Measurements from ENCODE around the gene PARD3.

PARD3 gene

GRCh38 chr10:34097682-34098081 is 717.4 kb downstream of the PARD3 start:
- Histone ChIP-seq H3K9me3 (ENCODE audit: insufficient read depth, low read depth, low read length) (peaks cover 7% of the 10 kb centered on the region), H2BK5ac (ENCODE audit: low read depth, low read length, poor library complexity) (no peak overlapping the region)

DNA sequence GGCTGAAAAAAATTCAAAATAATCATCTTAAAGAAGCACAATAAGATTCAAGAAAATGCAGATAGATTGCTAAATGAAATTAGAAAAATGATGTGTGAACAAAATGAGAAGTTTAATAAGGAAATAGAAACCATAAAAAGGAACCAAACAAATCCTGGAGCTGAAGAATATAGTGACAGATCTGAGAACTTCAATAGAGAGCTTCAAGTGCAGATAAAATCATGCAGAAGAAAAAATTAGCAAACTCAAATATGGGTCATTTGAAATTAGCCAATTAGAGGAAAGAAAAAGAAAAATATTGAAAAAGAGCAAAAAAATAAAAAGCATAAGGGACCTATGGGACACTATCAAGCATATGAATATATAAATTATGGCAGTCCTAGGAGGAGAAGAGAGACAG is 720.1 kb downstream of the PARD3 start:
- no peak overlapping the region for H2BK5ac ChIP-seq (ENCODE audit: low read depth, low read length, poor library complexity)
- H3K4me2 ChIP-seq (ENCODE audit: low read length), result no peak overlapping the region
- no peak overlapping the region for H4K8ac ChIP-seq (ENCODE audit: low read depth, low read length)
- H3K18ac ChIP-seq (ENCODE audit: low read length), result no peak overlapping the region
- H3K9ac ChIP-seq (ENCODE audit: low read length), result no peak overlapping the region
- no peaks in the 10 kb centered on the region for H3K36me3 ChIP-seq (ENCODE audit: control insufficient read depth in 1 of 2, insufficient read depth in 2 of 2, low read length in 2 of 2)
- no peaks in the 10 kb centered on the region for H3K79me2 ChIP-seq (ENCODE audit: control insufficient read depth, insufficient read depth, low read length, poor library complexity)
- no peak overlapping the region for H2AK5ac ChIP-seq (ENCODE audit: low read length)
- H2BK12ac ChIP-seq (ENCODE audit: low read length), result no peak overlapping the region
- H3K27me3 ChIP-seq (ENCODE audit: insufficient read depth, low read length), result no peaks in the 10 kb centered on the region
- no peak overlapping the region for H3K4ac ChIP-seq (ENCODE audit: low read depth, low read length)
- no peak overlapping the region for H2AFZ ChIP-seq (ENCODE audit: insufficient read depth, low read length, poor library complexity)
- H3K4me1 ChIP-seq (ENCODE audit: control insufficient read depth in 1 of 2, insufficient read depth in 2 of 2, low read length in 2 of 2), result no peaks in the 10 kb centered on the region
- no peak for DNase-seq
- peaks cover 7% of the 10 kb centered on the region for H3K9me3 ChIP-seq (ENCODE audit: insufficient read depth, low read depth, low read length)
- no peak overlapping the region for H3K27ac ChIP-seq (ENCODE audit: low read depth, low read length)
- no peak overlapping the region for H3K4me3 ChIP-seq (ENCODE audit: low read depth, low read length)
- no peaks in the 10 kb centered on the region for H3K79me1 ChIP-seq (ENCODE audit: low read length)
- H3K14ac ChIP-seq (ENCODE audit: low read length), result no peak overlapping the region
- H2BK120ac ChIP-seq (ENCODE audit: insufficient read depth, low read length, poor library complexity), result no peak overlapping the region
- H4K12ac ChIP-seq (ENCODE audit: low read depth, low read length), result no peak overlapping the region
- no peak overlapping the region for H4K91ac ChIP-seq (ENCODE audit: low read depth, low read length)
- no peak overlapping the region for H3K23ac ChIP-seq (ENCODE audit: low read length)

More at GRCh38 chr10:34097682-34098081, 717.4 kb downstream of the PARD3 start:
- H3K18ac ChIP-seq (ENCODE audit: low read length), result no peak overlapping the region
- peaks cover 0 to 3% of the 10 kb centered on the region in 2 experiments for H3K4me1 ChIP-seq (ENCODE audit: control insufficient read depth in 1 of 2, insufficient read depth in 2 of 2, low read length in 2 of 2)
- no peaks in the 10 kb centered on the region for H3K79me1 ChIP-seq (ENCODE audit: low read length)
- H4K91ac ChIP-seq (ENCODE audit: low read depth, low read length), result no peak overlapping the region
- no peak overlapping the region for H2BK120ac ChIP-seq (ENCODE audit: insufficient read depth, low read length, poor library complexity)
- H3K4ac ChIP-seq (ENCODE audit: low read depth, low read length), result no peak overlapping the region
- DNase-seq, result no peak
- H3K14ac ChIP-seq (ENCODE audit: low read length), result no peak overlapping the region
- no peak overlapping the region for H4K12ac ChIP-seq (ENCODE audit: low read depth, low read length)
- no peak overlapping the region for H3K4me3 ChIP-seq (ENCODE audit: low read depth, low read length)
- no peak overlapping the region for H2BK12ac ChIP-seq (ENCODE audit: low read length)
- H3K4me2 ChIP-seq (ENCODE audit: low read length), result no peak overlapping the region
- H3K79me2 ChIP-seq (ENCODE audit: control insufficient read depth, insufficient read depth, low read length, poor library complexity), result no peaks in the 10 kb centered on the region
- no peak overlapping the region for H2AK5ac ChIP-seq (ENCODE audit: low read length)
- H3K27me3 ChIP-seq (ENCODE audit: insufficient read depth, low read length), result no peaks in the 10 kb centered on the region
- H3K36me3 ChIP-seq (ENCODE audit: control insufficient read depth in 1 of 2, insufficient read depth in 2 of 2, low read length in 2 of 2), result no peaks in the 10 kb centered on the region
- no peak overlapping the region for H3K27ac ChIP-seq (ENCODE audit: low read depth, low read length)
- no peak overlapping the region for H2AFZ ChIP-seq (ENCODE audit: insufficient read depth, low read length, poor library complexity)
- no peak overlapping the region for H3K9ac ChIP-seq (ENCODE audit: low read length)
- H4K8ac ChIP-seq (ENCODE audit: low read depth, low read length), result no peak overlapping the region
- H3K23ac ChIP-seq (ENCODE audit: low read length), result no peak overlapping the region

- Histone ChIP-seq H4K91ac (ENCODE audit: low read depth, low read length) (no peak overlapping the region), H3K23ac (ENCODE audit: low read length) (no peak overlapping the region), H3K27me3 (ENCODE audit: insufficient read depth, low read length) (no peaks in the 10 kb centered on the region), H3K9ac (ENCODE audit: low read length) (peak overlapping the region; percentile 12), H2AK5ac (ENCODE audit: low read length) (no peak overlapping the region), H3K79me1 (ENCODE audit: low read length) (no peaks in the 10 kb centered on the region), H3K9me3 (ENCODE audit: insufficient read depth, low read depth, low read length) (peaks cover 5% of the 10 kb centered on the region), H3K18ac (ENCODE audit: low read length) (no peak overlapping the region), H2BK120ac (ENCODE audit: insufficient read depth, low read length, poor library complexity) (no peak overlapping the region), H3K4me3 (ENCODE audit: low read depth, low read length) (peak overlapping the region; percentile 45), H3K4me2 (ENCODE audit: low read length) (no peak overlapping the region), H2BK12ac (ENCODE audit: low read length) (no peak overlapping the region), H3K4ac (ENCODE audit: low read depth, low read length) (no peak overlapping the region), H3K27ac (ENCODE audit: low read depth, low read length) (no peak overlapping the region), H3K14ac (ENCODE audit: low read length) (no peak overlapping the region), H3K79me2 (ENCODE audit: control insufficient read depth, insufficient read depth, low read length, poor library complexity) (no peaks in the 10 kb centered on the region), H4K12ac (ENCODE audit: low read depth, low read length) (no peak overlapping the region), H2BK5ac (ENCODE audit: low read depth, low read length, poor library complexity) (no peak overlapping the region), H4K8ac (ENCODE audit: low read depth, low read length) (no peak overlapping the region), H2AFZ (ENCODE audit: insufficient read depth, low read length, poor library complexity) (no peak overlapping the region), H3K36me3 (ENCODE audit: control insufficient read depth in 1 of 2, insufficient read depth in 2 of 2, low read length in 2 of 2) (no peaks in the 10 kb centered on the region), H3K4me1 (ENCODE audit: control insufficient read depth in 1 of 2, insufficient read depth in 2 of 2, low read length in 2 of 2) (no peaks in the 10 kb centered on the region)
- WGBS (ENCODE audit: extremely low coverage, insufficient coverage, insufficient read length), result no CpG with 5 or more reads among the region's 7 CpGs
- DNase-seq, result no peak
Observed at GRCh38 chr10:34094146-34094696, 720.9 kb downstream of the PARD3 start.

DNA sequence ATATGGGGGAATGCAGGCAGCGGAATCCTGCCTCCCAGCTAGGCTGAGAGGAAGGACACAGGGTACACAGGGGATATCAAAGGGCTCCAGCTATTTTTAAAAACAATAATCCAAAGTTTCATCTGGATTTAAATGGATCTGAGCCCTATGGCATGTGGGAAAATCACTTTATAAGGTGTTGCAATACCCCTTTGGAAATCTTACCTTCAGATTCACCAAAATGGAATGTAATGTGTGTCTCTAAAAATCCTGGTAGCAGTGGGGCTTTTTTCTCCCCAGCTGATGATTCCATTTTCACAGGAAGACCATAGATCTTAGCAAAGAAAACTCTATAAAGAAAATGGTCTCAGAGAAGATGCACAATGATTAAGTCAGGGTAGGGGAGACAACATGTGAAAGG is 722.2 kb downstream of the PARD3 start:
- WGBS (ENCODE audit: extremely low coverage, insufficient coverage, insufficient read length), result no CpG with 5 or more reads among the region's 1 CpG
- no peak for DNase-seq
- Histone ChIP-seq H2AFZ (ENCODE audit: insufficient read depth, low read length, poor library complexity) (no peak overlapping the region), H4K12ac (ENCODE audit: low read depth, low read length) (no peak overlapping the region), H3K79me1 (ENCODE audit: low read length) (no peaks in the 10 kb centered on the region), H3K27ac (ENCODE audit: low read depth, low read length) (no peak overlapping the region), H3K23ac (ENCODE audit: low read length) (no peak overlapping the region), H3K4ac (ENCODE audit: low read depth, low read length) (no peak overlapping the region), H3K4me1 (ENCODE audit: control insufficient read depth in 1 of 2, insufficient read depth in 2 of 2, low read length in 2 of 2) (no peaks in the 10 kb centered on the region), H3K9ac (ENCODE audit: low read length) (no peak overlapping the region), H2AK5ac (ENCODE audit: low read length) (no peak overlapping the region), H2BK5ac (ENCODE audit: low read depth, low read length, poor library complexity) (no peak overlapping the region), H3K14ac (ENCODE audit: low read length) (no peak overlapping the region), H3K36me3 (ENCODE audit: control insufficient read depth in 1 of 2, insufficient read depth in 2 of 2, low read length in 2 of 2) (no peaks in the 10 kb centered on the region), H4K8ac (ENCODE audit: low read depth, low read length) (no peak overlapping the region), H2BK120ac (ENCODE audit: insufficient read depth, low read length, poor library complexity) (no peak overlapping the region), H3K18ac (ENCODE audit: low read length) (no peak overlapping the region), H3K9me3 (ENCODE audit: insufficient read depth, low read depth, low read length) (peaks cover 5% of the 10 kb centered on the region), H3K79me2 (ENCODE audit: control insufficient read depth, insufficient read depth, low read length, poor library complexity) (no peaks in the 10 kb centered on the region), H4K91ac (ENCODE audit: low read depth, low read length) (no peak overlapping the region), H3K4me2 (ENCODE audit: low read length) (no peak overlapping the region), H3K4me3 (ENCODE audit: low read depth, low read length) (no peak overlapping the region), H3K27me3 (ENCODE audit: insufficient read depth, low read length) (no peaks in the 10 kb centered on the region), H2BK12ac (ENCODE audit: low read length) (no peak overlapping the region)

Data from trophoblast cell (in vitro differentiated cells and primary cell).